MM.1S (cell line): Measurements from ENCODE around the gene DDX3X.

ENCODE experiments used
- DNase-seq: peaks from one replicate; pipeline ENCODE4 v3.0.0-alpha.2; 2015
- H2AFZ ChIP-seq: fragments of 300-600 bp; sonication (generic); 2 replicates; pipeline ENCODE4 v1.6.0; 2016; ENCODE audit warnings: antibody characterized with exemption, low read length
- H3F3A ChIP-seq: fragments of 300-600 bp; sonication (generic); 2 replicates; pipeline ENCODE4 v1.6.1; 2016; ENCODE audit warnings: mild to moderate bottlenecking, antibody characterized with exemption, low read length, moderate library complexity, mixed read lengths; ENCODE audit not compliant: insufficient read depth
- H3K27ac ChIP-seq: fragments of 300-600 bp; sonication (generic); 2 replicates; pipeline ENCODE4 v1.5.1; 2016; ENCODE audit warnings: mild to moderate bottlenecking, low read length
- H3K27me3 ChIP-seq: fragments of 300-600 bp; sonication (generic); replicated peaks from 2 replicates; pipeline ENCODE4 v1.6.0; 2016; ENCODE audit warnings: low read length; ENCODE audit not compliant: insufficient read depth
- H3K36me3 ChIP-seq: fragments of 300-600 bp; sonication (generic); replicated peaks from 2 replicates; pipeline ENCODE4 v1.6.1; 2016; ENCODE audit warnings: mild to moderate bottlenecking, low read length, mixed read lengths; ENCODE audit not compliant: insufficient read depth
- H3K4me1 ChIP-seq: fragments of 300-600 bp; sonication (generic); 2 replicates; pipeline ENCODE4 v1.6.1; 2016; ENCODE audit warnings: low read length, mixed read lengths
- H3K4me2 ChIP-seq: fragments of 300-600 bp; sonication (generic); 2 replicates; pipeline ENCODE4 v1.6.0; 2016; ENCODE audit warnings: low read depth, low read length
- H3K4me3 ChIP-seq: fragments of 300-600 bp; sonication (generic); 2 replicates; pipeline ENCODE4 v1.5.1; 2016; ENCODE audit warnings: low read length, mixed read lengths
- H3K79me2 ChIP-seq: fragments of 300-600 bp; sonication (generic); 2 replicates; pipeline ENCODE4 v1.6.1; 2016; ENCODE audit warnings: mixed run types, low read length, mixed read lengths
- H3K9ac ChIP-seq: fragments of 300-600 bp; sonication (generic); 2 replicates; pipeline ENCODE4 v1.6.1; 2016; ENCODE audit warnings: low read length, mixed read lengths
- H3K9me2 ChIP-seq: fragments of 300-600 bp; sonication (generic); replicated peaks from 2 replicates; pipeline ENCODE4 v1.6.1; 2016; ENCODE audit warnings: mild to moderate bottlenecking, low read length, mixed read lengths; ENCODE audit not compliant: insufficient read depth
- H3K9me3 ChIP-seq: fragments of 300-600 bp; sonication (generic); replicated peaks from 2 replicates; pipeline ENCODE4 v1.6.1; 2016; ENCODE audit warnings: mild to moderate bottlenecking, low read length, mixed read lengths; ENCODE audit not compliant: insufficient read depth
- H4K20me1 ChIP-seq: fragments of 300-600 bp; sonication (generic); 2 replicates; pipeline ENCODE4 v1.6.1; 2016; ENCODE audit warnings: mild to moderate bottlenecking, low read length, moderate library complexity, mixed read lengths; ENCODE audit not compliant: insufficient read depth
- EZH2 ChIP-seq: fragments of 300-600 bp; sonication (generic); optimal IDR thresholded peaks from 2 replicates; pipeline ENCODE3; 2017; ENCODE audit warnings: low read depth, mild to moderate bottlenecking, antibody characterized with exemption, low read length, mixed read lengths
- EZH2phosphoT487 ChIP-seq: fragments of 300-600 bp; sonication (generic); IDR thresholded peaks from 2 replicates; pipeline ENCODE4 v1.6.1; 2018; ENCODE audit warnings: antibody characterized with exemption, low read length
- TF ChIP-seq, protein P1 (sequence below): fragments of 300-600 bp; sonication (generic); IDR thresholded peaks from 2 replicates; pipeline ENCODE4 v1.5.1; 2016; ENCODE audit warnings: antibody characterized with exemption, low read length, mixed read lengths

The DDX3X gene

DNA sequence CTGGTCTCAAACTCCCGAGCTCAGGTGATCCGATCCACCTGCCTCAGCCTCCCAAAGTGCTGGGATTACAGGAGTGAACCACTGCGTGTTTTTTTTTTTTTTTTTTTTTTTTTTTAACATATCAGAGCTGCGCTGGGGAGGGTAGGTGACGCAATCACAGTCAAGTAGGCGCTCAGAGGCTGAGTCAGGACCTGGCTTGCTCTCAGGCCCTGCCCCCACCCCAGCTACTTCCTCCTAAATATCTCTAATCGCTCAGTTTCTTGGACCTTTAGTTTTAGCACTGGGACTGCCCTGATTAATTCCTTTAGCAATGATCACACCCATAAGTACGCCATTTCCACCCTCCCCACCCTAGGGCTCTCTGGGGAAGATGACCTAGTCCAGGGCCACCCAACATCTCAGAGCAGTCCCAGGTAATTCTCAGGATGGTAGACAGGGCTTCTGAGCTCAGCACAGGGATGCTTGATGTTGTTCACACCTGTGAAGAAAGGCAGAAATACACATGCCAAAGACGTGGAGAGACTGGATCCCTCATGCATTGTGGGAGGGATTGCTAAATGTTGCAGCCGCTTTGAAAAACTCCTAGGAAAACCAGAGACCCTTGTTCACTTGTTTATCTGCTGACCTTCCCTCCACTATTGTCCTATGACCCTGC lies 50.2 kb downstream of the DDX3X start:
- Histone ChIP-seq H3F3A (no peaks in the 10 kb centered on the region), H3K4me1 (no peaks in the 10 kb centered on the region), H4K20me1 (no peaks in the 10 kb centered on the region), H3K4me2 (no peak overlapping the region), H3K9ac (no peak overlapping the region), H3K36me3 (no peaks in the 10 kb centered on the region), H3K27me3 (no peaks in the 10 kb centered on the region), H3K4me3 (no peak overlapping the region), H3K79me2 (no peaks in the 10 kb centered on the region), H3K9me2 (no peaks in the 10 kb centered on the region), H3K27ac (no peak overlapping the region), H2AFZ (no peak overlapping the region), H3K9me3 (no peaks in the 10 kb centered on the region)
- TF ChIP-seq EZH2 (no peak), EZH2phosphoT487 (no peak)
- TF ChIP-seq, protein P1, sequence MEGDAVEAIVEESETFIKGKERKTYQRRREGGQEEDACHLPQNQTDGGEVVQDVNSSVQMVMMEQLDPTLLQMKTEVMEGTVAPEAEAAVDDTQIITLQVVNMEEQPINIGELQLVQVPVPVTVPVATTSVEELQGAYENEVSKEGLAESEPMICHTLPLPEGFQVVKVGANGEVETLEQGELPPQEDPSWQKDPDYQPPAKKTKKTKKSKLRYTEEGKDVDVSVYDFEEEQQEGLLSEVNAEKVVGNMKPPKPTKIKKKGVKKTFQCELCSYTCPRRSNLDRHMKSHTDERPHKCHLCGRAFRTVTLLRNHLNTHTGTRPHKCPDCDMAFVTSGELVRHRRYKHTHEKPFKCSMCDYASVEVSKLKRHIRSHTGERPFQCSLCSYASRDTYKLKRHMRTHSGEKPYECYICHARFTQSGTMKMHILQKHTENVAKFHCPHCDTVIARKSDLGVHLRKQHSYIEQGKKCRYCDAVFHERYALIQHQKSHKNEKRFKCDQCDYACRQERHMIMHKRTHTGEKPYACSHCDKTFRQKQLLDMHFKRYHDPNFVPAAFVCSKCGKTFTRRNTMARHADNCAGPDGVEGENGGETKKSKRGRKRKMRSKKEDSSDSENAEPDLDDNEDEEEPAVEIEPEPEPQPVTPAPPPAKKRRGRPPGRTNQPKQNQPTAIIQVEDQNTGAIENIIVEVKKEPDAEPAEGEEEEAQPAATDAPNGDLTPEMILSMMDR, result no peak
- no peak for DNase-seq

- H3K4me2 ChIP-seq, result no peak overlapping the region
- H3K4me1 ChIP-seq, result no peaks in the 10 kb centered on the region
- no peaks in the 10 kb centered on the region for H3K9me3 ChIP-seq
- no peaks in the 10 kb centered on the region for H4K20me1 ChIP-seq
- H3F3A ChIP-seq, result no peaks in the 10 kb centered on the region
- no peak overlapping the region for H3K4me3 ChIP-seq
- no peak overlapping the region for H2AFZ ChIP-seq
- no peak for DNase-seq
- no peaks in the 10 kb centered on the region for H3K36me3 ChIP-seq
- H3K9me2 ChIP-seq, result no peaks in the 10 kb centered on the region
- TF ChIP-seq, protein P1, result no peak
- TF ChIP-seq EZH2 (no peak), EZH2phosphoT487 (no peak)
- no peaks in the 10 kb centered on the region for H3K79me2 ChIP-seq
- H3K27me3 ChIP-seq, result no peaks in the 10 kb centered on the region
- H3K9ac ChIP-seq, result no peak overlapping the region
- no peak overlapping the region for H3K27ac ChIP-seq
Measured at GRCh38 chrX:41386222-41386990, 52.4 kb downstream of the DDX3X start.

DNA sequence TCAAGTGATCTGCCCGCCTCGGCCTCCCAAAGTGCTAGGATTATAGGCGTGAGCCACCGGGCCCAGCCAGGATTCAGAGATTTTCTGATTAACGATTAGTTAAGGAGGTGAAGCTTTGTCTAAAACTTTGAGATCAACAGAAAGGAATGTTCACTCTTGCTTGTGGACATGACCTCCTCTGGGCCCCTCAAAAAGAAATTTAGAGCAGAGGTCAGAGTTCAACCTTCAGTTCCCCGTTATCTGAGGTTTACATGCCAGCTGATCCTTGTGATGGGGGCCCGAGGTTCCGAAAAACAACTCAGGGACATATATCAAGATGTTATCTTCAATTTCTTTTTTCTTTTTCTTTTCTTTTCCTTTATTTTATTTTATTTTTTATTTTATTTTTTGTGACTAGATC lies 54.6 kb downstream of the DDX3X start:
- H3F3A ChIP-seq, result no peaks in the 10 kb centered on the region
- no peaks in the 10 kb centered on the region for H3K36me3 ChIP-seq
- H3K9me2 ChIP-seq, result no peaks in the 10 kb centered on the region
- H2AFZ ChIP-seq, result no peak overlapping the region
- DNase-seq, result no peak
- H3K27ac ChIP-seq, result no peak overlapping the region
- no peak overlapping the region for H3K9ac ChIP-seq
- H3K79me2 ChIP-seq, result no peaks in the 10 kb centered on the region
- no peaks in the 10 kb centered on the region for H3K4me1 ChIP-seq
- no peak overlapping the region for H3K4me2 ChIP-seq
- no peak for TF ChIP-seq EZH2phosphoT487
- TF ChIP-seq, protein P1, result no peak
- no peak for TF ChIP-seq EZH2
- H4K20me1 ChIP-seq, result no peaks in the 10 kb centered on the region
- H3K27me3 ChIP-seq, result no peaks in the 10 kb centered on the region
- H3K9me3 ChIP-seq, result no peaks in the 10 kb centered on the region
- H3K4me3 ChIP-seq, result no peak overlapping the region
